ENCODE measurements around the gene CXCR5. TPM values are rescaled to one million over a fixed set of nuclear protein-coding genes. Genes with fewer than 3 reads are reported as not detected.

CXCR5 gene
- total RNA-seq, 1 donor from 2014 or later: 5.1 TPM

- no peaks in the 10 kb centered on the region for H3K4me1 Mint-ChIP-seq (ENCODE audit: low read depth)
- no peak overlapping the region for H3K27ac Mint-ChIP-seq
- H3K27me3 Mint-ChIP-seq (ENCODE audit: insufficient read depth): peaks cover 6% of the 10 kb centered on the region
- intact Hi-C loops (cut with micrococcal nuclease): no loop called here
- no peaks in the 10 kb centered on the region for H3K9me3 Mint-ChIP-seq
- no peak overlapping the region for H3K4me3 Mint-ChIP-seq
- H3K36me3 Mint-ChIP-seq (ENCODE audit: low read depth): no peaks in the 10 kb centered on the region
- DNase-seq (ENCODE audit: low spot score): no peak
These were observed 31.7 kb upstream of the CXCR5 start for GRCh38 chr11:118851970-118852369.

- intact Hi-C loops (cut with micrococcal nuclease): no loop called here
- H3K27ac Mint-ChIP-seq: no peak overlapping the region
- H3K36me3 Mint-ChIP-seq (ENCODE audit: low read depth): no peaks in the 10 kb centered on the region
- H3K4me3 Mint-ChIP-seq: no peak overlapping the region
- no peaks in the 10 kb centered on the region for H3K9me3 Mint-ChIP-seq
- DNase-seq (ENCODE audit: low spot score): no peak
- no peaks in the 10 kb centered on the region for H3K4me1 Mint-ChIP-seq (ENCODE audit: low read depth)
- H3K27me3 Mint-ChIP-seq (ENCODE audit: insufficient read depth): peaks cover 4% of the 10 kb centered on the region
These were observed 30.0 kb upstream of the CXCR5 start for GRCh38 chr11:118853678-118854077.

- Mint-ChIP-seq H3K4me3 (no peak overlapping the region), H3K36me3 (ENCODE audit: low read depth) (no peaks in the 10 kb centered on the region), H3K4me1 (ENCODE audit: low read depth) (peaks cover 6% of the 10 kb centered on the region), H3K27me3 (ENCODE audit: insufficient read depth) (peaks cover 2% of the 10 kb centered on the region), H3K27ac (no peak overlapping the region), H3K9me3 (no peaks in the 10 kb centered on the region)
- intact Hi-C loops (cut with micrococcal nuclease): no loop called here
- DNase-seq (ENCODE audit: low spot score): no peak
These were observed 27.4 kb upstream of the CXCR5 start for GRCh38 chr11:118856314-118856713.

- Mint-ChIP-seq H3K36me3 (ENCODE audit: low read depth) (no peaks in the 10 kb centered on the region), H3K27ac (no peak overlapping the region), H3K4me3 (no peak overlapping the region), H3K27me3 (ENCODE audit: insufficient read depth) (peaks cover 2% of the 10 kb centered on the region), H3K4me1 (ENCODE audit: low read depth) (peaks cover 6% of the 10 kb centered on the region), H3K9me3 (no peaks in the 10 kb centered on the region)
- intact Hi-C loops (cut with micrococcal nuclease): no loop called here
- DNase-seq (ENCODE audit: low spot score): no peak
These were observed 26.3 kb upstream of the CXCR5 start for GRCh38 chr11:118857385-118857784.

- Mint-ChIP-seq H3K4me3 (no peak overlapping the region), H3K27ac (peak overlapping the region; percentile 18), H3K4me1 (ENCODE audit: low read depth) (peaks cover 6% of the 10 kb centered on the region), H3K9me3 (no peaks in the 10 kb centered on the region), H3K36me3 (ENCODE audit: low read depth) (no peaks in the 10 kb centered on the region), H3K27me3 (ENCODE audit: insufficient read depth) (peaks cover 3% of the 10 kb centered on the region)
- intact Hi-C loops (cut with micrococcal nuclease): no loop called here
- no peak for DNase-seq (ENCODE audit: low spot score)
These were observed 23.7 kb upstream of the CXCR5 start for GRCh38 chr11:118859973-118860372.

- peaks cover 31% of the 10 kb centered on the region for H3K4me1 Mint-ChIP-seq (ENCODE audit: low read depth)
- H3K27ac Mint-ChIP-seq: no peak overlapping the region
- no peaks in the 10 kb centered on the region for H3K36me3 Mint-ChIP-seq (ENCODE audit: low read depth)
- no peaks in the 10 kb centered on the region for H3K9me3 Mint-ChIP-seq
- H3K4me3 Mint-ChIP-seq: no peak overlapping the region
- H3K27me3 Mint-ChIP-seq (ENCODE audit: insufficient read depth): peaks cover 3% of the 10 kb centered on the region
- intact Hi-C loops (cut with micrococcal nuclease): no loop called here
- DNase-seq (ENCODE audit: low spot score): no peak
These were observed 15.0 kb upstream of the CXCR5 start for GRCh38 chr11:118868659-118869058.

GRCh38 chr11:118870396-118871343, 13.0 kb upstream of the CXCR5 start:
- no peaks in the 10 kb centered on the region for H3K9me3 Mint-ChIP-seq
- no peaks in the 10 kb centered on the region for H3K27me3 Mint-ChIP-seq (ENCODE audit: insufficient read depth)
- peaks cover 51% of the 10 kb centered on the region for H3K4me1 Mint-ChIP-seq (ENCODE audit: low read depth)
- H3K36me3 Mint-ChIP-seq (ENCODE audit: low read depth): peaks cover 2% of the 10 kb centered on the region
- H3K27ac Mint-ChIP-seq: peak overlapping the region; percentile 96
- DNase-seq (ENCODE audit: low spot score): no peak
- intact Hi-C loops (cut with micrococcal nuclease): loop anchor here (1.0 kb wide), 2 partner anchors 11 to 77 kb away; no protein-coding TSS in a partner anchor
- H3K4me3 Mint-ChIP-seq: peak overlapping the region; percentile 75

- Mint-ChIP-seq H3K4me3 (no peak overlapping the region), H3K4me1 (ENCODE audit: low read depth) (peaks cover 68% of the 10 kb centered on the region), H3K27me3 (ENCODE audit: insufficient read depth) (no peaks in the 10 kb centered on the region), H3K9me3 (no peaks in the 10 kb centered on the region), H3K36me3 (ENCODE audit: low read depth) (peaks cover 2% of the 10 kb centered on the region), H3K27ac (peak overlapping the region; percentile 2)
- intact Hi-C loops (cut with micrococcal nuclease): no loop called here
- DNase-seq (ENCODE audit: low spot score): peak; percentile 34
These were observed 11.3 kb upstream of the CXCR5 start for GRCh38 chr11:118872403-118872821.

- H3K36me3 Mint-ChIP-seq (ENCODE audit: low read depth): peaks cover 2% of the 10 kb centered on the region
- H3K27ac Mint-ChIP-seq: peak overlapping the region; percentile 5
- no peaks in the 10 kb centered on the region for H3K27me3 Mint-ChIP-seq (ENCODE audit: insufficient read depth)
- H3K4me3 Mint-ChIP-seq: no peak overlapping the region
- DNase-seq (ENCODE audit: low spot score): no peak
- H3K9me3 Mint-ChIP-seq: no peaks in the 10 kb centered on the region
- H3K4me1 Mint-ChIP-seq (ENCODE audit: low read depth): peaks cover 82% of the 10 kb centered on the region
- intact Hi-C loops (cut with micrococcal nuclease): no loop called here
These were observed 9.9 kb upstream of the CXCR5 start for GRCh38 chr11:118873804-118874203.

GRCh38 chr11:118876286-118876685, 7.4 kb upstream of the CXCR5 start:
- intact Hi-C loops (cut with micrococcal nuclease): loop anchor here (5.0 kb wide), 1 partner anchor 439 kb away; the partner anchor contains the start of gene KMT2A
- H3K4me1 Mint-ChIP-seq (ENCODE audit: low read depth): peaks cover 77% of the 10 kb centered on the region
- peak overlapping the region; percentile 64 for H3K4me3 Mint-ChIP-seq
- H3K27ac Mint-ChIP-seq: peak overlapping the region; percentile 95
- H3K9me3 Mint-ChIP-seq: no peaks in the 10 kb centered on the region
- peaks cover 2% of the 10 kb centered on the region for H3K36me3 Mint-ChIP-seq (ENCODE audit: low read depth)
- no peaks in the 10 kb centered on the region for H3K27me3 Mint-ChIP-seq (ENCODE audit: insufficient read depth)
- no peak for DNase-seq (ENCODE audit: low spot score)

- H3K9me3 Mint-ChIP-seq: no peaks in the 10 kb centered on the region
- H3K4me1 Mint-ChIP-seq (ENCODE audit: low read depth): peaks cover 82% of the 10 kb centered on the region
- no peaks in the 10 kb centered on the region for H3K27me3 Mint-ChIP-seq (ENCODE audit: insufficient read depth)
- no peak for DNase-seq (ENCODE audit: low spot score)
- H3K4me3 Mint-ChIP-seq: no peak overlapping the region
- peaks cover 2% of the 10 kb centered on the region for H3K36me3 Mint-ChIP-seq (ENCODE audit: low read depth)
- peak overlapping the region; percentile 95 for H3K27ac Mint-ChIP-seq
- intact Hi-C loops (cut with micrococcal nuclease): loop anchor here (5.0 kb wide), 1 partner anchor 440 kb away; the partner anchor contains the start of gene KMT2A
These were observed 6.1 kb upstream of the CXCR5 start for GRCh38 chr11:118877487-118878162.

- no peaks in the 10 kb centered on the region for H3K9me3 Mint-ChIP-seq
- no peak for DNase-seq (ENCODE audit: low spot score)
- H3K4me1 Mint-ChIP-seq (ENCODE audit: low read depth): peaks cover 82% of the 10 kb centered on the region
- H3K4me3 Mint-ChIP-seq: no peak overlapping the region
- peaks cover 2% of the 10 kb centered on the region for H3K36me3 Mint-ChIP-seq (ENCODE audit: low read depth)
- peak overlapping the region; percentile 95 for H3K27ac Mint-ChIP-seq
- H3K27me3 Mint-ChIP-seq (ENCODE audit: insufficient read depth): no peaks in the 10 kb centered on the region
- intact Hi-C loops (cut with micrococcal nuclease): loop anchor here (5.0 kb wide), 1 partner anchor 441 kb away; the partner anchor contains the start of gene KMT2A
These were observed 5.5 kb upstream of the CXCR5 start for GRCh38 chr11:118878163-118878563.

GRCh38 chr11:118881228-118881627, 2.5 kb upstream of the CXCR5 start:
- no peaks in the 10 kb centered on the region for H3K9me3 Mint-ChIP-seq
- intact Hi-C loops (cut with micrococcal nuclease): loop anchor here (1.0 kb wide), 1 partner anchor 11 kb away; no protein-coding TSS in a partner anchor
- H3K4me3 Mint-ChIP-seq: peak overlapping the region; percentile 11
- no peak for DNase-seq (ENCODE audit: low spot score)
- peaks cover 73% of the 10 kb centered on the region for H3K4me1 Mint-ChIP-seq (ENCODE audit: low read depth)
- peak overlapping the region; percentile 35 for H3K27ac Mint-ChIP-seq
- H3K36me3 Mint-ChIP-seq (ENCODE audit: low read depth): no peaks in the 10 kb centered on the region
- no peaks in the 10 kb centered on the region for H3K27me3 Mint-ChIP-seq (ENCODE audit: insufficient read depth)

Data from activated T-helper 1 cell treated with anti-CD3 and anti-CD28 coated beads, Interleukin-12 subunit alpha, Interleukin-12 subunit beta, Interleukin-2, Interleukin-4 antibody, amounts not matched to agents 30 ng/mL and 10 ng/mL and 1 ng/mL, durations not matched to agents 14 hours and 24 hours and 36 hours (primary cell).